HL-60 (cell line): Measurements from ENCODE around the gene ITPR3.

Experiments used
- POLR2AphosphoS5 ChIP-seq: IDR thresholded peaks from 2 replicates; pipeline ENCODE4 v1.6.1; 2012; ENCODE audit warnings: low read depth
- SPI1 ChIP-seq: IDR thresholded peaks from 2 replicates; pipeline ENCODE4 v1.6.1; 2012; ENCODE audit warnings: low read depth, mild to moderate bottlenecking, borderline replicate concordance
- TF ChIP-seq, protein P1 (sequence below): IDR thresholded peaks from one replicate; pipeline ENCODE4 v1.5.1; 2011; ENCODE audit warnings: low read length, control low read depth, inconsistent platforms; ENCODE audit not compliant: insufficient read depth
- TF ChIP-seq, protein P2 (sequence below): IDR thresholded peaks from 2 replicates; pipeline ENCODE4 v1.6.1; 2012; ENCODE audit warnings: low read depth; ENCODE audit not compliant: insufficient replicate concordance

GRCh38 chr6:33579828-33580714 lies 41.1 kb upstream of the ITPR3 start, which contains the start of gene BAK1:
- TF ChIP-seq, protein P1, sequence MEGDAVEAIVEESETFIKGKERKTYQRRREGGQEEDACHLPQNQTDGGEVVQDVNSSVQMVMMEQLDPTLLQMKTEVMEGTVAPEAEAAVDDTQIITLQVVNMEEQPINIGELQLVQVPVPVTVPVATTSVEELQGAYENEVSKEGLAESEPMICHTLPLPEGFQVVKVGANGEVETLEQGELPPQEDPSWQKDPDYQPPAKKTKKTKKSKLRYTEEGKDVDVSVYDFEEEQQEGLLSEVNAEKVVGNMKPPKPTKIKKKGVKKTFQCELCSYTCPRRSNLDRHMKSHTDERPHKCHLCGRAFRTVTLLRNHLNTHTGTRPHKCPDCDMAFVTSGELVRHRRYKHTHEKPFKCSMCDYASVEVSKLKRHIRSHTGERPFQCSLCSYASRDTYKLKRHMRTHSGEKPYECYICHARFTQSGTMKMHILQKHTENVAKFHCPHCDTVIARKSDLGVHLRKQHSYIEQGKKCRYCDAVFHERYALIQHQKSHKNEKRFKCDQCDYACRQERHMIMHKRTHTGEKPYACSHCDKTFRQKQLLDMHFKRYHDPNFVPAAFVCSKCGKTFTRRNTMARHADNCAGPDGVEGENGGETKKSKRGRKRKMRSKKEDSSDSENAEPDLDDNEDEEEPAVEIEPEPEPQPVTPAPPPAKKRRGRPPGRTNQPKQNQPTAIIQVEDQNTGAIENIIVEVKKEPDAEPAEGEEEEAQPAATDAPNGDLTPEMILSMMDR: peak; percentile 39
- TF ChIP-seq SPI1 (no peak), POLR2AphosphoS5 (no peak)
- TF ChIP-seq, protein P2, sequence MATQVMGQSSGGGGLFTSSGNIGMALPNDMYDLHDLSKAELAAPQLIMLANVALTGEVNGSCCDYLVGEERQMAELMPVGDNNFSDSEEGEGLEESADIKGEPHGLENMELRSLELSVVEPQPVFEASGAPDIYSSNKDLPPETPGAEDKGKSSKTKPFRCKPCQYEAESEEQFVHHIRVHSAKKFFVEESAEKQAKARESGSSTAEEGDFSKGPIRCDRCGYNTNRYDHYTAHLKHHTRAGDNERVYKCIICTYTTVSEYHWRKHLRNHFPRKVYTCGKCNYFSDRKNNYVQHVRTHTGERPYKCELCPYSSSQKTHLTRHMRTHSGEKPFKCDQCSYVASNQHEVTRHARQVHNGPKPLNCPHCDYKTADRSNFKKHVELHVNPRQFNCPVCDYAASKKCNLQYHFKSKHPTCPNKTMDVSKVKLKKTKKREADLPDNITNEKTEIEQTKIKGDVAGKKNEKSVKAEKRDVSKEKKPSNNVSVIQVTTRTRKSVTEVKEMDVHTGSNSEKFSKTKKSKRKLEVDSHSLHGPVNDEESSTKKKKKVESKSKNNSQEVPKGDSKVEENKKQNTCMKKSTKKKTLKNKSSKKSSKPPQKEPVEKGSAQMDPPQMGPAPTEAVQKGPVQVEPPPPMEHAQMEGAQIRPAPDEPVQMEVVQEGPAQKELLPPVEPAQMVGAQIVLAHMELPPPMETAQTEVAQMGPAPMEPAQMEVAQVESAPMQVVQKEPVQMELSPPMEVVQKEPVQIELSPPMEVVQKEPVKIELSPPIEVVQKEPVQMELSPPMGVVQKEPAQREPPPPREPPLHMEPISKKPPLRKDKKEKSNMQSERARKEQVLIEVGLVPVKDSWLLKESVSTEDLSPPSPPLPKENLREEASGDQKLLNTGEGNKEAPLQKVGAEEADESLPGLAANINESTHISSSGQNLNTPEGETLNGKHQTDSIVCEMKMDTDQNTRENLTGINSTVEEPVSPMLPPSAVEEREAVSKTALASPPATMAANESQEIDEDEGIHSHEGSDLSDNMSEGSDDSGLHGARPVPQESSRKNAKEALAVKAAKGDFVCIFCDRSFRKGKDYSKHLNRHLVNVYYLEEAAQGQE: no peak
